Activated CD4-positive, alpha-beta memory T cell treated with anti-CD3 and anti-CD28 coated beads for 36 hours (primary cell): ENCODE results near the gene FSD2. TPM values are rescaled to one million over a fixed set of nuclear protein-coding genes. Genes with fewer than 3 reads are reported as not detected.
A peak's percentile ranks its signal among the peaks of the same experiment; 100 is the strongest.
"Not testable (repeated sequence)": the region's sequence is repeated elsewhere in the genome, so short reads cannot be mapped to it uniquely, and the experiment has no call there.

ENCODE experiments used
- CTCF ChIA-PET: fragments of 350-600 bp; sonication (Branson Sonifier 250); formaldehyde crosslinking; loops from one replicate; lab custom pipeline; 2021; ENCODE audit warnings: antibody characterized with exemption, inconsistent platforms; lab: Charles Lee
- POLR2A ChIA-PET: fragments of 350-600 bp; sonication (Branson Sonifier 250); formaldehyde crosslinking; loops from one replicate; lab custom pipeline; 2021; ENCODE audit warnings: antibody characterized with exemption; lab: Charles Lee
- DNase-seq: peaks from one replicate; pipeline ENCODE4 v3.0.0-alpha.2; 2020
- H3K27ac Mint-ChIP-seq: one replicate; pipeline ENCODE4 v1.8.0; 2021; ENCODE audit warnings: mixed read lengths
- H3K27me3 Mint-ChIP-seq: one replicate; pipeline ENCODE4 v1.8.0; 2021; ENCODE audit warnings: mixed read lengths
- H3K36me3 Mint-ChIP-seq: one replicate; pipeline ENCODE4 v1.8.0; 2021; ENCODE audit warnings: mixed read lengths
- H3K4me1 Mint-ChIP-seq: one replicate; pipeline ENCODE4 v1.8.0; 2021; ENCODE audit warnings: low read depth, mixed read lengths
- H3K4me3 Mint-ChIP-seq: one replicate; pipeline ENCODE4 v1.8.0; 2021; ENCODE audit warnings: mild to moderate bottlenecking, mixed read lengths
- H3K9me3 Mint-ChIP-seq: one replicate; pipeline ENCODE4 v1.8.0; 2021; ENCODE audit warnings: mixed read lengths
- intact Hi-C: fragments of 100-400 bp; cut with micrococcal nuclease; formaldehyde crosslinking; loops from one replicate; pipeline ENCODE4 v1.15.1; 2023
- total RNA-seq, 2 experiments: library from RNA; stranded (reverse); gene quantifications; one replicate each; pipeline ENCODE4 v1.2.3, GENCODE V29; 2021

FSD2 gene
- total RNA-seq, 2 experiments from 2014 or later: not detected

- intact Hi-C loops: no loop called here
These were observed 24.5 kb downstream of the FSD2 start for GRCh38 chr15:82781349-82781748.

GRCh38 chr15:82778755-82779154 is 27.1 kb downstream of the FSD2 start:
- Mint-ChIP-seq H3K9me3 (no peaks in the 10 kb centered on the region), H3K27me3 (peaks cover 4% of the 10 kb centered on the region)
- intact Hi-C loops: no loop called here

More at GRCh38 chr15:82781349-82781748, 24.5 kb downstream of the FSD2 start:
- H3K27ac Mint-ChIP-seq: no peak overlapping the region
- POLR2A ChIA-PET: no interaction called here
- H3K9me3 Mint-ChIP-seq: no peaks in the 10 kb centered on the region
- CTCF ChIA-PET: no interaction called here
- H3K36me3 Mint-ChIP-seq: no peaks in the 10 kb centered on the region
- peaks cover 4% of the 10 kb centered on the region for H3K27me3 Mint-ChIP-seq
- no peak for DNase-seq
- no peak overlapping the region for H3K4me3 Mint-ChIP-seq
- no peaks in the 10 kb centered on the region for H3K4me1 Mint-ChIP-seq

GRCh38 chr15:82774496-82774895 is 31.4 kb downstream of the FSD2 start:
- Mint-ChIP-seq H3K27ac (no peak overlapping the region), H3K36me3 (no peaks in the 10 kb centered on the region), H3K4me3 (no peak overlapping the region), H3K9me3 (no peaks in the 10 kb centered on the region), H3K27me3 (no peaks in the 10 kb centered on the region), H3K4me1 (no peaks in the 10 kb centered on the region)
- ChIA-PET CTCF (interaction anchor here (0.9 kb wide), 1 partner anchor 77 kb away, joined by 4 read pairs; no protein-coding TSS in a partner anchor), POLR2A (no interaction called here)
- DNase-seq: no peak
- intact Hi-C loops: no loop called here

More at GRCh38 chr15:82778755-82779154, 27.1 kb downstream of the FSD2 start:
- DNase-seq: no peak
- Mint-ChIP-seq H3K27ac (no peak overlapping the region), H3K4me1 (no peaks in the 10 kb centered on the region), H3K36me3 (no peaks in the 10 kb centered on the region), H3K4me3 (no peak overlapping the region)
- ChIA-PET CTCF (no interaction called here), POLR2A (no interaction called here)

- Mint-ChIP-seq H3K4me1 (no peaks in the 10 kb centered on the region), H3K27ac (no peak overlapping the region), H3K9me3 (no peaks in the 10 kb centered on the region), H3K4me3 (no peak overlapping the region), H3K36me3 (peaks cover 3% of the 10 kb centered on the region), H3K27me3 (no peaks in the 10 kb centered on the region)
- ChIA-PET POLR2A (no interaction called here), CTCF (no interaction called here)
- no peak for DNase-seq
- intact Hi-C loops: no loop called here
These were observed 33.9 kb downstream of the FSD2 start for GRCh38 chr15:82771789-82772607.

- H3K4me1 Mint-ChIP-seq: no peaks in the 10 kb centered on the region
- no peak overlapping the region for H3K27ac Mint-ChIP-seq
- H3K9me3 Mint-ChIP-seq: no peaks in the 10 kb centered on the region
- POLR2A ChIA-PET: interaction anchor here (0.5 kb wide), 1 partner anchor 98 kb away, joined by 3 read pairs; no protein-coding TSS in a partner anchor
- H3K4me3 Mint-ChIP-seq: no peak overlapping the region
- intact Hi-C loops: no loop called here
- peaks cover 7% of the 10 kb centered on the region for H3K36me3 Mint-ChIP-seq
- H3K27me3 Mint-ChIP-seq: no peaks in the 10 kb centered on the region
- DNase-seq: no peak
- CTCF ChIA-PET: no interaction called here
These were observed 37.3 kb downstream of the FSD2 start for GRCh38 chr15:82768414-82769054.

- CTCF ChIA-PET: interaction anchor here (0.8 kb wide), 1 partner anchor 10 kb away, joined by 4 read pairs; no protein-coding TSS in a partner anchor
- Mint-ChIP-seq H3K4me1 (no peaks in the 10 kb centered on the region), H3K9me3 (no peaks in the 10 kb centered on the region), H3K27me3 (no peaks in the 10 kb centered on the region), H3K36me3 (peaks cover 10% of the 10 kb centered on the region), H3K27ac (no peak overlapping the region), H3K4me3 (no peak overlapping the region)
- POLR2A ChIA-PET: interaction anchor here (0.9 kb wide), 1 partner anchor 10 kb away, joined by 3 read pairs; no protein-coding TSS in a partner anchor
- DNase-seq: no peak
- intact Hi-C loops: no loop called here
These were observed 38.6 kb downstream of the FSD2 start for GRCh38 chr15:82767163-82767829.

- DNase-seq, intact Hi-C loops, H3K27me3 Mint-ChIP-seq, H3K27ac Mint-ChIP-seq, CTCF ChIA-PET, H3K9me3 Mint-ChIP-seq, H3K4me3 Mint-ChIP-seq, H3K4me1 Mint-ChIP-seq: not testable (repeated sequence)
- peaks cover 13% of the 10 kb centered on the region for H3K36me3 Mint-ChIP-seq
- POLR2A ChIA-PET: interaction anchor here (0.9 kb wide), 1 partner anchor 8 kb away, joined by 3 read pairs; no protein-coding TSS in a partner anchor
These were observed 39.7 kb downstream of the FSD2 start for GRCh38 chr15:82766201-82766600.

- intact Hi-C loops: no loop called here
- POLR2A ChIA-PET: no interaction called here
- Mint-ChIP-seq H3K27ac (no peak overlapping the region), H3K27me3 (no peaks in the 10 kb centered on the region), H3K4me3 (no peak overlapping the region), H3K4me1 (no peaks in the 10 kb centered on the region), H3K9me3 (no peaks in the 10 kb centered on the region), H3K36me3 (peaks cover 18% of the 10 kb centered on the region)
- no peak for DNase-seq
- CTCF ChIA-PET: no interaction called here
These were observed 41.1 kb downstream of the FSD2 start for GRCh38 chr15:82764740-82765139.

- Mint-ChIP-seq H3K36me3 (peaks cover 18% of the 10 kb centered on the region), H3K9me3 (no peaks in the 10 kb centered on the region), H3K4me1 (no peaks in the 10 kb centered on the region), H3K27me3 (no peaks in the 10 kb centered on the region), H3K27ac (no peak overlapping the region), H3K4me3 (no peak overlapping the region)
- DNase-seq: no peak
- intact Hi-C loops: no loop called here
- POLR2A ChIA-PET: no interaction called here
- CTCF ChIA-PET: no interaction called here
These were observed 41.8 kb downstream of the FSD2 start for GRCh38 chr15:82764117-82764490.

GRCh38 chr15:82763361-82764116 is 42.3 kb downstream of the FSD2 start:
- Mint-ChIP-seq H3K36me3 (peaks cover 18% of the 10 kb centered on the region), H3K27me3 (no peaks in the 10 kb centered on the region), H3K27ac (no peak overlapping the region), H3K4me1 (no peaks in the 10 kb centered on the region), H3K4me3 (no peak overlapping the region), H3K9me3 (no peaks in the 10 kb centered on the region)
- CTCF ChIA-PET: no interaction called here
- POLR2A ChIA-PET: no interaction called here
- no peak for DNase-seq
- intact Hi-C loops: no loop called here

GRCh38 chr15:82751308-82751707 is 54.6 kb downstream of the FSD2 start:
- no peak for DNase-seq
- peak overlapping the region; percentile 96 for H3K4me3 Mint-ChIP-seq
- H3K36me3 Mint-ChIP-seq: peaks cover 43% of the 10 kb centered on the region
- intact Hi-C loops: loop anchor here (5.0 kb wide), 3 partner anchors 209 to 261 kb away; partner anchors contain the start of genes C15orf40, RAMAC and RPS17
- no peaks in the 10 kb centered on the region for H3K9me3 Mint-ChIP-seq
- POLR2A ChIA-PET: interaction anchor here (0.7 to 2.2 kb wide), 4 partner anchors 59 to 315 kb away, joined by 4 to 17 read pairs (median 10); partner anchors contain the start of genes RAMAC, RPS17 and WHAMM
- peak overlapping the region; percentile 93 for H3K27ac Mint-ChIP-seq
- CTCF ChIA-PET: interaction anchor here (0.8 to 2.5 kb wide), 7 partner anchors 9 to 235 kb away, joined by 3 to 9 read pairs (median 5); partner anchors contain the start of genes RAMAC and WHAMM
- no peaks in the 10 kb centered on the region for H3K27me3 Mint-ChIP-seq
- peaks cover 49% of the 10 kb centered on the region for H3K4me1 Mint-ChIP-seq
